Measurements from ENCODE around the gene BCKDK. TPM values are rescaled to one million over a fixed set of nuclear protein-coding genes. Genes with fewer than 3 reads are reported as not detected.
A peak's percentile ranks its signal among the peaks of the same experiment; 100 is the strongest.

BCKDK gene
- total and polyA plus RNA-seq, 8 donors, result 25.7 to 64.2 (median 33.2) TPM

GRCh38 chr16:31125844-31126243, 17.7 kb downstream of the BCKDK start:
- H3K9me3 ChIP-seq, result no peaks in the 10 kb centered on the region
- intact Hi-C loops (cut with DNase I), result no loop called here
- WGBS, 2 donors, result 96% methylated on average over 3 of the region's 3 CpGs
- peaks cover 0 to 16% (median 0%) of the 10 kb centered on the region in 3 donors for H3K36me3 ChIP-seq
- H3K4me1 ChIP-seq, result peaks cover 32 to 39% (median 35%) of the 10 kb centered on the region in 3 donors
- ATAC-seq (no peak), DNase-seq (no peak), FAIRE-seq (no peak)
- TF ChIP-seq, protein P1, sequence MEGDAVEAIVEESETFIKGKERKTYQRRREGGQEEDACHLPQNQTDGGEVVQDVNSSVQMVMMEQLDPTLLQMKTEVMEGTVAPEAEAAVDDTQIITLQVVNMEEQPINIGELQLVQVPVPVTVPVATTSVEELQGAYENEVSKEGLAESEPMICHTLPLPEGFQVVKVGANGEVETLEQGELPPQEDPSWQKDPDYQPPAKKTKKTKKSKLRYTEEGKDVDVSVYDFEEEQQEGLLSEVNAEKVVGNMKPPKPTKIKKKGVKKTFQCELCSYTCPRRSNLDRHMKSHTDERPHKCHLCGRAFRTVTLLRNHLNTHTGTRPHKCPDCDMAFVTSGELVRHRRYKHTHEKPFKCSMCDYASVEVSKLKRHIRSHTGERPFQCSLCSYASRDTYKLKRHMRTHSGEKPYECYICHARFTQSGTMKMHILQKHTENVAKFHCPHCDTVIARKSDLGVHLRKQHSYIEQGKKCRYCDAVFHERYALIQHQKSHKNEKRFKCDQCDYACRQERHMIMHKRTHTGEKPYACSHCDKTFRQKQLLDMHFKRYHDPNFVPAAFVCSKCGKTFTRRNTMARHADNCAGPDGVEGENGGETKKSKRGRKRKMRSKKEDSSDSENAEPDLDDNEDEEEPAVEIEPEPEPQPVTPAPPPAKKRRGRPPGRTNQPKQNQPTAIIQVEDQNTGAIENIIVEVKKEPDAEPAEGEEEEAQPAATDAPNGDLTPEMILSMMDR (IDR thresholded peaks at IDR 0.05), result no peak
- H3K27me3 ChIP-seq, result no peaks in the 10 kb centered on the region
- no peak overlapping the region for H3K4me3 ChIP-seq
- H3K27ac ChIP-seq, result no peak overlapping the region

GRCh38 chr16:31127182-31127581, 19.0 kb downstream of the BCKDK start:
- Histone ChIP-seq H3K27ac (peak overlapping the region; percentile 16 to 96 (median 90)), H3K27me3 (no peaks in the 10 kb centered on the region), H3K9me3 (no peaks in the 10 kb centered on the region), H3K4me1 (peaks cover 45 to 50% (median 47%) of the 10 kb centered on the region in 3 donors), H3K4me3 (no peak overlapping the region), H3K36me3 (peaks cover 0 to 8% (median 0%) of the 10 kb centered on the region in 3 donors)
- TF ChIP-seq, protein P1 (IDR thresholded peaks at IDR 0.05), result no peak
- ATAC-seq, result no peak
- 92 to 93% methylated on average over 13 of the region's 13 CpGs for WGBS, 2 donors
- intact Hi-C loops (cut with DNase I), result no loop called here
- no peak for FAIRE-seq
- DNase-seq, result peak in 2 of 6 donors; percentile 6 to 27

DNA sequence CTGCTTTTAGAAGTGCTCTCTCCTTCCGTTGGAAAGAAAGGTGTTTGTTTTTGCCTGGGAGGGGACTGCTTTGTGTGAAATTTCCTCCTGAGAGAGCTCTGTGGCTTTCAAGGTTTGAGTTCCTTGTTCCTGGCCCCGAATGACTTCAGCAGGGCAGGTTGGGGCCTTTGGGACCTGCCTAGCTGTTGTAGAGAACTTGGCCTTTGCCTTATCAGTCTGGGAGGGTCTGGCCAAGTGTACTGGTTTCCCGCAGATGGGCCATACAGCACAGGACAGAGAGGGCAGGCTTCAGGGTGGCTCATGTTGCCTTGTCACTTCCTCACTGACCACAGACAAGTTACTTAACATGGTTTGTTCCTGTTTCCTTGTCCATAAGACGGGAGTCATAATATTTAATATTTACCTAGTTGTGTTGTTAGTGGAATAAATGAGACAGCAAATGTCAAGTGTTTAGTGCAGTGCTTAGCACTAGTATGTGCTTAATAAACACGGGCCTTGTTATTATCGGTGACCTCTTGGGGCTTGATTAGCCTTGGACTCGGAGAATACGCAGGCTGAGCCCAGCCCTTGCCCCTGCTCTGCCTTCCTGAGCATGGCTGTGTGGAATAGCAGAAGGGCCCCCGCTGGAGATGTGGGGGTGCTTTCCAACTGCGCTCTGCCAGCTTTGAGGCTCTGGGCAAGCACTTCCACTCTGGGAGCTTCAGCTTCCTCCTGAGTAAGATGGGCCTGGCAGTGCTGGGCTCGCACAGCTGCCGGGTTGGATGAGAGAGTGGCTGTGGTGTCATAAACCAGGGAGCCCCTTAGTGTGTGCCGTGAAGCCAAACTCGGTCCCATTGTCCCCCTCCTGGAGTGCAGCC, 20.8 kb downstream of the BCKDK start:
- peaks cover 49 to 59% (median 56%) of the 10 kb centered on the region in 3 donors for H3K4me1 ChIP-seq
- no peak overlapping the region for H3K4me3 ChIP-seq

DNA sequence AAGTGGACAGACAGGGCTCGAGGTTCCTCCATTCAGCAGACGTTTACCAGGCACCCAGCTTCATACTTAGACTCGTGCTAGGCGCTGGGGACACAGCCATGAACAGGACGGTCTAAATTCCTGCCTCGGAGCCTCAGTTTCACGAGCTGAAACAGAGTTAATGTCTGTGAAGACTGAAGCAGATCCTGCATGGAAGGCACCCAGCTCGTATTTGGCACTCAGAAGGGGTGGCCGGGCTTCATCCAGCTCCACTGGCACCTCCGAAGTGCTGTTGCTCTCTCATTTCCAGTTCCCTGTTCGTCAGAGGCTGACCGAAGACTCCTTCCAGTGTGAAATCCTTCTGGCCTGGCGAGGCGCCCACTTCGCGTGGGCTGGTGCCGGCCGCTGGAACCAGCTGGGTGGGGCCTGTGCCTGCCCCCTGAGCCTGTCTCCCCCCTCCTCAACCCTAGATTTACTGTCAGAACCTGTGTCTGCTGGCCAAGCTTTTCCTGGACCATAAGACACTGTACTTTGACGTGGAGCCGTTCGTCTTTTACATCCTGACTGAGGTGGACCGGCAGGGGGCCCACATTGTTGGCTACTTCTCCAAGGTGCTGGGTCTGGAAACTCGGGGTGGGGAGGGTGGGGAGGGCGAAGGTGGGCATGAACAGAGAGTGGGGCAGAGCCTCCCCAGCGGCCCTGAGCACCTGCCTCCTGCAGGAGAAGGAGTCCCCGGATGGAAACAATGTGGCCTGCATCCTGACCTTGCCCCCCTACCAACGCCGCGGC, 21.6 kb downstream of the BCKDK start:
- Histone ChIP-seq H3K36me3 (peaks cover 0 to 11% (median 6%) of the 10 kb centered on the region in 3 donors), H3K9me3 (no peaks in the 10 kb centered on the region), H3K27me3 (no peaks in the 10 kb centered on the region), H3K4me3 (no peak overlapping the region), H3K4me1 (peaks cover 49 to 63% (median 56%) of the 10 kb centered on the region in 3 donors), H3K27ac (peak overlapping the region; percentile 67 to 96 (median 90))
- DNase-seq (peak in 4 of 6 donors; percentile 47 to 77 (median 65)), ATAC-seq (peak in 2 of 4 donors; percentile 1 to 6), FAIRE-seq (no peak)
- TF ChIP-seq, protein P1 (IDR thresholded peaks at IDR 0.05), result no peak
- intact Hi-C loops (cut with DNase I), result no loop called here
- WGBS, 2 donors, result 45 to 52% methylated on average over 27 to 29 of the region's 29 CpGs

More for the DNA sequence above, 20.8 kb downstream of the BCKDK start:
- ATAC-seq (peak; percentile 14 to 64 (median 46)), DNase-seq (peak in 5 of 6 donors; percentile 57 to 77 (median 68)), FAIRE-seq (no peak)
- Histone ChIP-seq H3K36me3 (peaks cover 0 to 11% (median 6%) of the 10 kb centered on the region in 3 donors), H3K27ac (peak overlapping the region; percentile 67 to 96 (median 90)), H3K27me3 (no peaks in the 10 kb centered on the region), H3K9me3 (no peaks in the 10 kb centered on the region)
- intact Hi-C loops (cut with DNase I), result no loop called here
- 34 to 35% methylated on average over 14 of the region's 14 CpGs for WGBS, 2 donors
- TF ChIP-seq, protein P1 (IDR thresholded peaks at IDR 0.05), result no peak

Data from pancreas (tissue), 10 donors.